Measurements from ENCODE around the gene ANKHD1.
"Not testable (repeated sequence)": the region's sequence is repeated elsewhere in the genome, so short reads cannot be mapped to it uniquely, and the experiment has no call there.

ANKHD1 gene

GRCh38 chr5:140469259-140469658 is 67.6 kb downstream of the ANKHD1 start:
- Mint-ChIP-seq H3K27ac (ENCODE audit: low read depth) (no peak overlapping the region), H3K4me1 (peaks cover 5% of the 10 kb centered on the region), H3K36me3 (ENCODE audit: insufficient read depth) (peaks cover 37% of the 10 kb centered on the region), H3K9me3 (no peaks in the 10 kb centered on the region), H3K27me3 (no peaks in the 10 kb centered on the region), H3K4me3 (no peak overlapping the region)
- DNase-seq (ENCODE audit: low spot score in 2 of 2) (no peak), ATAC-seq (replicated peaks; ENCODE audit: extremely low read depth, poor library complexity, severe bottlenecking) (no peak)

- no peak overlapping the region for H3K4me3 Mint-ChIP-seq
- H3K36me3 Mint-ChIP-seq (ENCODE audit: insufficient read depth), result peaks cover 17% of the 10 kb centered on the region
- ATAC-seq (replicated peaks; ENCODE audit: extremely low read depth, poor library complexity, severe bottlenecking), result no peak
- DNase-seq (ENCODE audit: low spot score in 2 of 2), result no peak
- H3K9me3 Mint-ChIP-seq, result no peaks in the 10 kb centered on the region
- peaks cover under 1% of the 10 kb centered on the region for H3K4me1 Mint-ChIP-seq
- H3K27ac Mint-ChIP-seq (ENCODE audit: low read depth), result no peak overlapping the region
- H3K27me3 Mint-ChIP-seq, result no peaks in the 10 kb centered on the region
Observed at GRCh38 chr5:140480310-140481014, 78.8 kb downstream of the ANKHD1 start.

DNA sequence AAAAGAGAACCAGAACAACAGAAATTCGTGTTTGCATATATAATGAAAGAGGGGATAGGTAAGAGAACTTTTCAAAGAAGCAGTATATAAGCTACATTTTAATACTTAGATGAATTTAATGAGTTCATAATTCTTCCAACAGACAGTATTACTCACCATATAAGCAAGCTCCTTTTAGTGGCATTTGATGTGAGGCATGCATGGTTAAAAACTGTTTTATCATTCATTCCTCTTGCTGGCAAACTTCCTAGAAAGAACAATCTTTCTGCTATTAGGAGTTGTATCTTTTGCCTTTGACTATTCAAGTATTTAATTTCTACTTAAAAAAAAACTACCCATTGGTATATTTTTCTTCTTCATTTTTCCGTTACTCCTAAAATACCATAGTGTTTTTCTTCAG is 80.1 kb downstream of the ANKHD1 start:
- H3K27ac Mint-ChIP-seq (ENCODE audit: low read depth), result no peak overlapping the region
- H3K4me3 Mint-ChIP-seq, result no peak overlapping the region
- no peaks in the 10 kb centered on the region for H3K9me3 Mint-ChIP-seq
- H3K4me1 Mint-ChIP-seq, result no peaks in the 10 kb centered on the region
- ATAC-seq (replicated peaks; ENCODE audit: extremely low read depth, poor library complexity, severe bottlenecking) (no peak), DNase-seq (ENCODE audit: low spot score in 2 of 2) (no peak)
- no peaks in the 10 kb centered on the region for H3K27me3 Mint-ChIP-seq
- H3K36me3 Mint-ChIP-seq (ENCODE audit: insufficient read depth), result peaks cover 25% of the 10 kb centered on the region

GRCh38 chr5:140483055-140483454 is 81.4 kb downstream of the ANKHD1 start:
- ATAC-seq (replicated peaks; ENCODE audit: extremely low read depth, poor library complexity, severe bottlenecking) (no peak), DNase-seq (ENCODE audit: low spot score in 2 of 2) (no peak)
- Mint-ChIP-seq H3K4me3 (no peak overlapping the region), H3K4me1 (no peaks in the 10 kb centered on the region), H3K9me3 (no peaks in the 10 kb centered on the region), H3K36me3 (ENCODE audit: insufficient read depth) (peaks cover 29% of the 10 kb centered on the region), H3K27me3 (no peaks in the 10 kb centered on the region), H3K27ac (ENCODE audit: low read depth) (no peak overlapping the region)

GRCh38 chr5:140488141-140488540 is 86.5 kb downstream of the ANKHD1 start:
- not testable (repeated sequence) for DNase-seq (ENCODE audit: low spot score in 2 of 2); H3K9me3 Mint-ChIP-seq
- H3K36me3 Mint-ChIP-seq (ENCODE audit: insufficient read depth), result peaks cover 29% of the 10 kb centered on the region

GRCh38 chr5:140488914-140489313 is 87.3 kb downstream of the ANKHD1 start:
- Mint-ChIP-seq H3K4me1 (no peaks in the 10 kb centered on the region), H3K27ac (ENCODE audit: low read depth) (no peak overlapping the region), H3K27me3 (no peaks in the 10 kb centered on the region), H3K9me3 (no peaks in the 10 kb centered on the region), H3K4me3 (no peak overlapping the region), H3K36me3 (ENCODE audit: insufficient read depth) (peaks cover 26% of the 10 kb centered on the region)
- ATAC-seq (replicated peaks; ENCODE audit: extremely low read depth, poor library complexity, severe bottlenecking), result no peak
- no peak for DNase-seq (ENCODE audit: low spot score in 2 of 2)

More at GRCh38 chr5:140488141-140488540, 86.5 kb downstream of the ANKHD1 start:
- H3K4me1 Mint-ChIP-seq; H3K27ac Mint-ChIP-seq (ENCODE audit: low read depth); ATAC-seq (replicated peaks; ENCODE audit: extremely low read depth, poor library complexity, severe bottlenecking); H3K4me3 Mint-ChIP-seq; H3K27me3 Mint-ChIP-seq: not testable (repeated sequence)

DNA sequence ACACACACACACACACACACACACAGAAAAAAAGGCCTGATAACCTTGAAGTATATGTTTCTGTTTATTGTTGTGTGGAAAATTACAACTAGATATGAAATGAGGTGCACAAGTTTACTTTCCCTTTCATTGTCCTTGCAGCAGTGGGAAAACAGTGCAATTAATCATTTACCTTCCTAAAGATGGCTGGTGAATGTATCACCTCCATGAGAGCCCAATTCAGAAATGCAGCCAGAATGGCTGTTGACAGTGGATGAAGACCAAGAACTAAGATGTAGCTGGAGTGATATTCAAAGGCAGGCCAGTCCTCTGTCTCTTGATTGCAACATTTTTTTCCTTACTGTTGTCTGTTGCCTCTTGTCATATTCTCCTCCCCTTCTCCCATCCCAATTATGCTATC is 96.3 kb downstream of the ANKHD1 start:
- Mint-ChIP-seq H3K27ac (ENCODE audit: low read depth) (peak overlapping the region; percentile 32), H3K36me3 (ENCODE audit: insufficient read depth) (peaks cover 22% of the 10 kb centered on the region)
- no peak for ATAC-seq (replicated peaks; ENCODE audit: extremely low read depth, poor library complexity, severe bottlenecking)

GRCh38 chr5:140498591-140498990 is 97.0 kb downstream of the ANKHD1 start:
- peaks cover 13% of the 10 kb centered on the region for H3K4me1 Mint-ChIP-seq
- ATAC-seq (replicated peaks; ENCODE audit: extremely low read depth, poor library complexity, severe bottlenecking), result no peak
- H3K27ac Mint-ChIP-seq (ENCODE audit: low read depth), result peak overlapping the region; percentile 32
- H3K4me3 Mint-ChIP-seq, result no peak overlapping the region
- no peaks in the 10 kb centered on the region for H3K9me3 Mint-ChIP-seq
- peaks cover 21% of the 10 kb centered on the region for H3K36me3 Mint-ChIP-seq (ENCODE audit: insufficient read depth)
- DNase-seq (ENCODE audit: low spot score in 2 of 2), result no peak
- no peaks in the 10 kb centered on the region for H3K27me3 Mint-ChIP-seq

More for the DNA sequence above, 96.3 kb downstream of the ANKHD1 start:
- Mint-ChIP-seq H3K27me3 (no peaks in the 10 kb centered on the region), H3K4me3 (no peak overlapping the region), H3K4me1 (peaks cover 13% of the 10 kb centered on the region), H3K9me3 (no peaks in the 10 kb centered on the region)
- DNase-seq (ENCODE audit: low spot score in 2 of 2), result no peak

- DNase-seq (ENCODE audit: low spot score in 2 of 2) (no peak), ATAC-seq (replicated peaks; ENCODE audit: extremely low read depth, poor library complexity, severe bottlenecking) (no peak)
- no peaks in the 10 kb centered on the region for H3K27me3 Mint-ChIP-seq
- peaks cover 35% of the 10 kb centered on the region for H3K36me3 Mint-ChIP-seq (ENCODE audit: insufficient read depth)
- H3K4me3 Mint-ChIP-seq, result no peak overlapping the region
- no peak overlapping the region for H3K27ac Mint-ChIP-seq (ENCODE audit: low read depth)
- peaks cover 6% of the 10 kb centered on the region for H3K4me1 Mint-ChIP-seq
- no peaks in the 10 kb centered on the region for H3K9me3 Mint-ChIP-seq
Observed at GRCh38 chr5:140502834-140503233, 101.2 kb downstream of the ANKHD1 start.

- no peaks in the 10 kb centered on the region for H3K27me3 Mint-ChIP-seq
Observed at GRCh38 chr5:140509898-140510297, 108.3 kb downstream of the ANKHD1 start.

GRCh38 chr5:140513124-140513523 is 111.5 kb downstream of the ANKHD1 start:
- H3K4me1 Mint-ChIP-seq, result no peaks in the 10 kb centered on the region
- DNase-seq (ENCODE audit: low spot score in 2 of 2) (no peak), ATAC-seq (replicated peaks; ENCODE audit: extremely low read depth, poor library complexity, severe bottlenecking) (no peak)
- no peaks in the 10 kb centered on the region for H3K27me3 Mint-ChIP-seq
- no peaks in the 10 kb centered on the region for H3K9me3 Mint-ChIP-seq
- H3K36me3 Mint-ChIP-seq (ENCODE audit: insufficient read depth), result peaks cover 55% of the 10 kb centered on the region
- no peak overlapping the region for H3K27ac Mint-ChIP-seq (ENCODE audit: low read depth)
- H3K4me3 Mint-ChIP-seq, result no peak overlapping the region

More at GRCh38 chr5:140509898-140510297, 108.3 kb downstream of the ANKHD1 start:
- ATAC-seq (replicated peaks; ENCODE audit: extremely low read depth, poor library complexity, severe bottlenecking), result no peak
- Mint-ChIP-seq H3K27ac (ENCODE audit: low read depth) (no peak overlapping the region), H3K4me3 (no peak overlapping the region), H3K36me3 (ENCODE audit: insufficient read depth) (peaks cover 71% of the 10 kb centered on the region), H3K9me3 (no peaks in the 10 kb centered on the region), H3K4me1 (no peaks in the 10 kb centered on the region)
- DNase-seq (ENCODE audit: low spot score in 2 of 2), result no peak

GRCh38 chr5:140524003-140524402 is 122.4 kb downstream of the ANKHD1 start:
- H3K36me3 Mint-ChIP-seq (ENCODE audit: insufficient read depth), result peaks cover 51% of the 10 kb centered on the region

GRCh38 chr5:140540227-140540626 is 138.6 kb downstream of the ANKHD1 start:
- no peaks in the 10 kb centered on the region for H3K9me3 Mint-ChIP-seq
- H3K4me1 Mint-ChIP-seq, result no peaks in the 10 kb centered on the region
- DNase-seq (ENCODE audit: low spot score in 2 of 2) (no peak), ATAC-seq (replicated peaks; ENCODE audit: extremely low read depth, poor library complexity, severe bottlenecking) (no peak)
- no peak overlapping the region for H3K27ac Mint-ChIP-seq (ENCODE audit: low read depth)
- H3K4me3 Mint-ChIP-seq, result no peak overlapping the region
- H3K36me3 Mint-ChIP-seq (ENCODE audit: insufficient read depth), result peaks cover 26% of the 10 kb centered on the region
- H3K27me3 Mint-ChIP-seq, result no peaks in the 10 kb centered on the region

More at GRCh38 chr5:140524003-140524402, 122.4 kb downstream of the ANKHD1 start:
- DNase-seq (ENCODE audit: low spot score in 2 of 2) (no peak), ATAC-seq (replicated peaks; ENCODE audit: extremely low read depth, poor library complexity, severe bottlenecking) (no peak)
- Mint-ChIP-seq H3K4me3 (no peak overlapping the region), H3K4me1 (peaks cover 6% of the 10 kb centered on the region), H3K27me3 (no peaks in the 10 kb centered on the region), H3K9me3 (no peaks in the 10 kb centered on the region), H3K27ac (ENCODE audit: low read depth) (no peak overlapping the region)

Data from central memory CD8-positive, alpha-beta T cell (primary cell).